ENCODE measurements around the gene CYB561D2. TPM values are rescaled to one million over a fixed set of nuclear protein-coding genes. Genes with fewer than 3 reads are reported as not detected.

The CYB561D2 gene
- total and polyA plus RNA-seq, 4 donors: 18.2 to 50.8 (median 27.7) TPM

DNA sequence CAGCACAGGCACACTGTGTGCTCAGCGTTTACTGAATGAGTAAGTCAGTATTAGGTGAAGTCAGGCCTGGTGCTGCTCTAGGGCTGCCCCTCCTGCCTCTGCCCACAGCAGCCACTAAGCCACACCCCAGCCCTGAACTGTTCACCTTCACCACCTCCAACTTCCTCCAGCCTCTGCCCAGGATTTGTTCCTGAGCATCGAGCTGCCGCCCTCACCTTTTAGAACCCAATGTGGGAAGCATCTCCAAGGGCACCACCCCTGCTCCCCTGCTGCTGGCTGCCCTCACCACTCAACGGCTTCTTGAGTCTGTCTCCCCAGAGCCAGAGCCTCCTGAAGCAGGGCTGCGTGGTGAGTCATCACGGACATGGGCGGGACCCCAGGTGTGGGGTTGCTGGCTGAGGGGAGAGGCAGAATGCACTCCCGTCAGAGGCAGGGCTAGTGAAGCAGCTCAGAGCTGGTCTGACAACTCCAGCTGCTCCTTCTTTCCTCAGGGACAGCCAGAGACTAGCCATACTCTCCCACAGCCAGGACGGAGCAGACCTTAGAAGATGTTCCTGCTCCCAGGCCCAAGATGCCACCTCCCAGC is 33.9 kb upstream of the CYB561D2 start:
- DNase-seq (no peak), ATAC-seq (ENCODE audit: insufficient read depth, low FRiP score) (peak; percentile 50)
- Histone ChIP-seq H3K27me3 (ENCODE audit: control insufficient read depth in 3 of 3, insufficient read depth in 3 of 3, low read length in 2 of 3) (no peaks in the 10 kb centered on the region), H3K4me3 (no peak overlapping the region), H3K4me1 (ENCODE audit: control insufficient read depth in 5 of 5, insufficient read depth in 5 of 5, low read length in 5 of 5) (peaks cover 0 to 48% (median 8%) of the 10 kb centered on the region in 5 donors), H3K9me3 (ENCODE audit: control insufficient read depth in 4 of 4, insufficient read depth in 3 of 4, low read length in 3 of 4) (no peaks in the 10 kb centered on the region), H3K9ac (ENCODE audit: insufficient read depth in 1 of 2, low read length in 2 of 2) (no peak overlapping the region), H3K27ac (ENCODE audit: low read depth in 1 of 2, low read length in 1 of 2) (peak overlapping the region in 1 of 2 donors; percentile 90), H3K36me3 (ENCODE audit: control insufficient read depth in 4 of 4, insufficient read depth in 4 of 4, low read length in 4 of 4) (peaks cover 0 to 21% (median 16%) of the 10 kb centered on the region in 4 donors)
- TF ChIP-seq, protein P1, sequence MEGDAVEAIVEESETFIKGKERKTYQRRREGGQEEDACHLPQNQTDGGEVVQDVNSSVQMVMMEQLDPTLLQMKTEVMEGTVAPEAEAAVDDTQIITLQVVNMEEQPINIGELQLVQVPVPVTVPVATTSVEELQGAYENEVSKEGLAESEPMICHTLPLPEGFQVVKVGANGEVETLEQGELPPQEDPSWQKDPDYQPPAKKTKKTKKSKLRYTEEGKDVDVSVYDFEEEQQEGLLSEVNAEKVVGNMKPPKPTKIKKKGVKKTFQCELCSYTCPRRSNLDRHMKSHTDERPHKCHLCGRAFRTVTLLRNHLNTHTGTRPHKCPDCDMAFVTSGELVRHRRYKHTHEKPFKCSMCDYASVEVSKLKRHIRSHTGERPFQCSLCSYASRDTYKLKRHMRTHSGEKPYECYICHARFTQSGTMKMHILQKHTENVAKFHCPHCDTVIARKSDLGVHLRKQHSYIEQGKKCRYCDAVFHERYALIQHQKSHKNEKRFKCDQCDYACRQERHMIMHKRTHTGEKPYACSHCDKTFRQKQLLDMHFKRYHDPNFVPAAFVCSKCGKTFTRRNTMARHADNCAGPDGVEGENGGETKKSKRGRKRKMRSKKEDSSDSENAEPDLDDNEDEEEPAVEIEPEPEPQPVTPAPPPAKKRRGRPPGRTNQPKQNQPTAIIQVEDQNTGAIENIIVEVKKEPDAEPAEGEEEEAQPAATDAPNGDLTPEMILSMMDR (IDR thresholded peaks at IDR 0.05; ENCODE audit: control extremely low read depth, extremely low read depth): no peak
- 44 to 69% methylated on average over 9 of the region's 9 CpGs for WGBS, 2 donors

DNA sequence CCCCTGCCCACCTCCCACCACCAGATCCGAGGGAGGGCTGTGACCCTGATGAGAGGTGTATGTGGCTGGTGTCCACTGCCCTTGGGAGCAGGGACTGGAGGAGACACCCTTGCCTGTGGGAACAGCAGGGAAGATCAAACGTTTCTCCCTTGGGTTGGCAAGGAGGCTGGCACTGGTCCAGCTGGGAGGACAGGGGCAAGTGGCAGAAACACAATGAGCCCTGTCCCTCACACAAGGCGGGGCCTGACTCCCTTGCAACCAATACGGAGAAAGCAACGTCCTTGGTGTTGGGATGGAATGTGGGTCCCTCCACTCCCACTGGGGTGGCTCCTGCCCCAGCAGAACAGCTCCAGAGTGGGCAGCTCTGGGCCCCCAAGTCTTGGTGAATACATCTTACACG is 33.4 kb upstream of the CYB561D2 start:
- TF ChIP-seq, protein P1 (IDR thresholded peaks at IDR 0.05; ENCODE audit: control extremely low read depth, extremely low read depth): no peak
- Histone ChIP-seq H3K27me3 (ENCODE audit: control insufficient read depth in 3 of 3, insufficient read depth in 3 of 3, low read length in 2 of 3) (no peaks in the 10 kb centered on the region), H3K9me3 (ENCODE audit: control insufficient read depth in 4 of 4, insufficient read depth in 3 of 4, low read length in 3 of 4) (no peaks in the 10 kb centered on the region), H3K4me3 (no peak overlapping the region), H3K36me3 (ENCODE audit: control insufficient read depth in 4 of 4, insufficient read depth in 4 of 4, low read length in 4 of 4) (peaks cover 0 to 21% (median 16%) of the 10 kb centered on the region in 4 donors), H3K27ac (ENCODE audit: low read depth in 1 of 2, low read length in 1 of 2) (peak overlapping the region in 1 of 2 donors; percentile 90), H3K9ac (ENCODE audit: insufficient read depth in 1 of 2, low read length in 2 of 2) (no peak overlapping the region), H3K4me1 (ENCODE audit: control insufficient read depth in 5 of 5, insufficient read depth in 5 of 5, low read length in 5 of 5) (peaks cover 0 to 52% (median 8%) of the 10 kb centered on the region in 5 donors)
- no peak for ATAC-seq (ENCODE audit: insufficient read depth, low FRiP score)
- no peak for DNase-seq
- 48 to 83% methylated on average over 6 of the region's 6 CpGs for WGBS, 2 donors

DNA sequence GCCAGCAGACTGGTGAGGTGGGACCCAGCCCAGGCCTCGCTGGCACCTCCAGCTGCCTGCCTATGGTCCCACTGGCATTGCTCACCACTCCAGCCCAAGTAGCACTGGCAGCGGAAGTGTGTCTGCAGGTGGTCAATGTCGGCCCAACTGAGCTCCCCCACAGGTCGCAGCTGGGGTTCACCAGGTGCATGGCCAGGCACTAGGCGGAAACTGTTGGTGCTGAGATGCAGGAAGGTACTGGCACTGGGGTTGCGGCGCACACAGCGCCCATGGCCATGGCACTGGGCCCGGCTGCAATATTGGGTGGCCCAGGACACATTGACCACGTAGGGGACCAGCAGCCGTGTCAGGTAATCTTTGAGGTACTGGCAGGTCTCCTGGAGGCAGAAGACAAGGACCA is 32.5 kb upstream of the CYB561D2 start:
- Histone ChIP-seq H3K27ac (ENCODE audit: low read depth in 1 of 2, low read length in 1 of 2) (peak overlapping the region in 1 of 2 donors; percentile 77), H3K9ac (ENCODE audit: insufficient read depth in 1 of 2, low read length in 2 of 2) (no peak overlapping the region), H3K36me3 (ENCODE audit: control insufficient read depth in 4 of 4, insufficient read depth in 4 of 4, low read length in 4 of 4) (peaks cover 0 to 21% (median 16%) of the 10 kb centered on the region in 4 donors), H3K27me3 (ENCODE audit: control insufficient read depth in 3 of 3, insufficient read depth in 3 of 3, low read length in 2 of 3) (no peaks in the 10 kb centered on the region), H3K4me1 (ENCODE audit: control insufficient read depth in 5 of 5, insufficient read depth in 5 of 5, low read length in 5 of 5) (peaks cover 0 to 54% (median 13%) of the 10 kb centered on the region in 5 donors), H3K4me3 (peak overlapping the region; percentile 89), H3K9me3 (ENCODE audit: control insufficient read depth in 4 of 4, insufficient read depth in 3 of 4, low read length in 3 of 4) (no peaks in the 10 kb centered on the region)
- WGBS, 2 donors: 75 to 81% methylated on average over 11 of the region's 11 CpGs
- TF ChIP-seq, protein P1 (IDR thresholded peaks at IDR 0.05; ENCODE audit: control extremely low read depth, extremely low read depth): no peak
- DNase-seq: no peak
- ATAC-seq (ENCODE audit: insufficient read depth, low FRiP score): no peak

All from lung (tissue), 12 donors.